Spleen (tissue), 7 donors: ENCODE results near the gene VRK3.

Source experiments
- POLR2A ChIP-seq, 3 donors: fragments of 450-650 bp; IDR thresholded peaks; one replicate each; pipeline ENCODE4 v1.5.1; 2017; ENCODE audit warnings: antibody characterized with exemption in 3 of 3, mild to moderate bottlenecking in 1 of 3
- TF ChIP-seq, protein P1 (sequence below), 11 experiments: fragments of 200-600 bp in 7 of 11; fragments of 450-650 bp in 4 of 11; sonication (generic) in 4 of 11; IDR thresholded peaks in 8 of 11; conservative IDR thresholded peaks in 3 of 11; 1 replicate in 7 of 11; 2 replicates in 4 of 11; pipeline versions ENCODE4 v1.4.0 to v1.8.0; 2016 to 2021; ENCODE audit warnings: antibody characterized with exemption in 11 of 11, inconsistent platforms in 4 of 11, mild to moderate bottlenecking in 1 of 11
- donor health status: DM: no; HTN: no; CAD: no; lungs with moderate emphysema.
- donor health status: DM: no; HTN: no; CAD: no.
- donor health status: DM: no; HTN: no; CAD: no.

DNA sequence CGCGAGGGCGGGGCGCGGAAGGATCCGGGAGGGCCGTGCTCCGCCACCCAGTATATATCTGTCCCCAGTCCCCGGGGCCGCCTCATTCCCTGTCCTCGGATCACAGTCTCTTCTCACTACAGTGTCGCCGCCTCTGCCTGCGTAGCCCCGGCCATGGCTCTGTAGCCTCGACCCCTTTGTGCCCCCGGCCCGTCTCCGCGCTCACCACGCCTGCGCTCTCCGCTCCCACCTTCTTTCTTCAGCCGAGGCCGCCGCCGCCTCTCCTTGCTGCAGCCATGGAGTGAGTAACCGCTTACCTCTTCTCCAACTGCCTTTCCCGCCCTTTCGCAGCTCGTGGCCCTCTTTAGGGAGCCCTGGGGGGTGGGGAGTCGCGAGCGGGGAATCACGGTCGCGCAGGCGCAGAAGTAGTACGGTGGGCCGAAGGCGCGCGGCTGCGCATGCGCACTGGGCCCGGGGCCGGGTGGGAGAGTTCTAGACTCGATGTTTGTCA lies 96.0 kb downstream of the VRK3 start, which contains the start of the genes ATF5 and NUP62:
- TF ChIP-seq, protein P1, sequence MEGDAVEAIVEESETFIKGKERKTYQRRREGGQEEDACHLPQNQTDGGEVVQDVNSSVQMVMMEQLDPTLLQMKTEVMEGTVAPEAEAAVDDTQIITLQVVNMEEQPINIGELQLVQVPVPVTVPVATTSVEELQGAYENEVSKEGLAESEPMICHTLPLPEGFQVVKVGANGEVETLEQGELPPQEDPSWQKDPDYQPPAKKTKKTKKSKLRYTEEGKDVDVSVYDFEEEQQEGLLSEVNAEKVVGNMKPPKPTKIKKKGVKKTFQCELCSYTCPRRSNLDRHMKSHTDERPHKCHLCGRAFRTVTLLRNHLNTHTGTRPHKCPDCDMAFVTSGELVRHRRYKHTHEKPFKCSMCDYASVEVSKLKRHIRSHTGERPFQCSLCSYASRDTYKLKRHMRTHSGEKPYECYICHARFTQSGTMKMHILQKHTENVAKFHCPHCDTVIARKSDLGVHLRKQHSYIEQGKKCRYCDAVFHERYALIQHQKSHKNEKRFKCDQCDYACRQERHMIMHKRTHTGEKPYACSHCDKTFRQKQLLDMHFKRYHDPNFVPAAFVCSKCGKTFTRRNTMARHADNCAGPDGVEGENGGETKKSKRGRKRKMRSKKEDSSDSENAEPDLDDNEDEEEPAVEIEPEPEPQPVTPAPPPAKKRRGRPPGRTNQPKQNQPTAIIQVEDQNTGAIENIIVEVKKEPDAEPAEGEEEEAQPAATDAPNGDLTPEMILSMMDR (IDR thresholded peaks at IDR 0.05 in 8 of 11, conservative IDR thresholded peaks at IDR 0.05 in 3 of 11), result no peak
- no peak for TF ChIP-seq POLR2A (IDR thresholded peaks at IDR 0.05)
